Measurements from ENCODE around the gene MORN1. TPM values are rescaled to one million over a fixed set of nuclear protein-coding genes. Genes with fewer than 3 reads are reported as not detected.
A peak's percentile ranks its signal among the peaks of the same experiment; 100 is the strongest.

Gene MORN1
- polyA plus RNA-seq, 1 donor (not counting 4 experiments of a cell fraction or from before 2014, with no cell fraction given), result 2.1 TPM

DNA sequence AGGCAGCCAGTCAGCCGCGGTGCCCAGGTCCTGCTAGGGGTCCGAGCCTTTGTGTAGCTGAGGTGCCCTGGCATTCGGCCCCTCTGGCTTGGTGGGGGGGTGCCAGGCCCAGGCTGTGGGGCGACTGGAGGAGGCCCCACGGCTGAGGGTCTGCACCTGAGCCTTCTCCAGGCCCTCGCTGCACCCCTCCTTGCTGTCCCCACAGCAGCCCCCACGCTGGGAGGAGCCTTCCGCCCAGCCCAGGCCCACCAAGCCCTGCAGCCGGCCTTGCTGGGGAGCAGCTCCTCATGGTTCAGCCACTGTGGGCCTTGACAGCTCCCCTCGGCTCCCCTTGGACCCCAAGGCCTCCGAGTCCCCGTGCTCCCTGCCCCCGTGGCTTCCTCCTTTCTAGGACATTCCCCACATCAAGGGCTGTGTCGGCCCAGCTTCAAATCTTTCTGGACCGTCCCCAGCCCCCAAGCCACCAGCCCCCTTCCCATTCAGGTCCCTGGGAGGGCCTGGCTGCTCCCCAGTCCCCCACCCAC lies 67.8 kb downstream of the MORN1 start:
- Histone ChIP-seq H2AFZ (ENCODE audit: control insufficient read depth, low read length) (no peak overlapping the region), H3K9me3 (ENCODE audit: control insufficient read depth, low read depth, low read length) (no peaks in the 10 kb centered on the region), H3K9me1 (ENCODE audit: control insufficient read depth, extremely low read depth, insufficient read depth, low read length) (no peaks in the 10 kb centered on the region), H3K36me3 (ENCODE audit: control insufficient read depth in 2 of 2, extremely low read depth in 1 of 2, insufficient read depth in 2 of 2, low read length in 2 of 2) (no peaks in the 10 kb centered on the region), H3K4me2 (ENCODE audit: control insufficient read depth, extremely low read depth, insufficient read depth, low read depth, low read length) (no peak overlapping the region), H4K20me1 (ENCODE audit: control insufficient read depth, extremely low read depth, insufficient read depth, low read length) (no peaks in the 10 kb centered on the region), H3K27me3 (ENCODE audit: control insufficient read depth, extremely low read depth, insufficient read depth, low read length) (peaks cover 42% of the 10 kb centered on the region), H3K79me2 (ENCODE audit: control insufficient read depth, insufficient read depth, low read length) (no peaks in the 10 kb centered on the region), H3K4me3 (ENCODE audit: control insufficient read depth in 2 of 3, extremely low read depth in 1 of 3, insufficient read depth in 2 of 3, low read depth in 1 of 3, low read length in 3 of 3) (no peak overlapping the region), H3K9ac (ENCODE audit: control insufficient read depth, extremely low read depth, insufficient read depth, low read length) (no peak overlapping the region), H3K27ac (ENCODE audit: control insufficient read depth, insufficient read depth, low read length) (no peak overlapping the region), H3K4me1 (ENCODE audit: control insufficient read depth, extremely low read depth, insufficient read depth, low read length) (peaks cover 7% of the 10 kb centered on the region)
- TF ChIP-seq, protein P1, sequence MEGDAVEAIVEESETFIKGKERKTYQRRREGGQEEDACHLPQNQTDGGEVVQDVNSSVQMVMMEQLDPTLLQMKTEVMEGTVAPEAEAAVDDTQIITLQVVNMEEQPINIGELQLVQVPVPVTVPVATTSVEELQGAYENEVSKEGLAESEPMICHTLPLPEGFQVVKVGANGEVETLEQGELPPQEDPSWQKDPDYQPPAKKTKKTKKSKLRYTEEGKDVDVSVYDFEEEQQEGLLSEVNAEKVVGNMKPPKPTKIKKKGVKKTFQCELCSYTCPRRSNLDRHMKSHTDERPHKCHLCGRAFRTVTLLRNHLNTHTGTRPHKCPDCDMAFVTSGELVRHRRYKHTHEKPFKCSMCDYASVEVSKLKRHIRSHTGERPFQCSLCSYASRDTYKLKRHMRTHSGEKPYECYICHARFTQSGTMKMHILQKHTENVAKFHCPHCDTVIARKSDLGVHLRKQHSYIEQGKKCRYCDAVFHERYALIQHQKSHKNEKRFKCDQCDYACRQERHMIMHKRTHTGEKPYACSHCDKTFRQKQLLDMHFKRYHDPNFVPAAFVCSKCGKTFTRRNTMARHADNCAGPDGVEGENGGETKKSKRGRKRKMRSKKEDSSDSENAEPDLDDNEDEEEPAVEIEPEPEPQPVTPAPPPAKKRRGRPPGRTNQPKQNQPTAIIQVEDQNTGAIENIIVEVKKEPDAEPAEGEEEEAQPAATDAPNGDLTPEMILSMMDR (optimal IDR thresholded peaks at IDR 0.05 in 1 of 3, IDR thresholded peaks at IDR 0.05 in 1 of 3, conservative IDR thresholded peaks at IDR 0.05 in 1 of 3; ENCODE audit: extremely low read depth in 1 of 3, insufficient read depth in 2 of 3, low read length in 3 of 3), result no peak
- TF ChIP-seq EZH2 (IDR thresholded peaks at IDR 0.05; ENCODE audit: low read length), result no peak
- dilution Hi-C loops (cut with MboI; ENCODE audit: extremely low pct_ligation_motif_present, low sequenced_read_pairs), result no loop called here
- FAIRE-seq (no peak), DNase-seq (ENCODE audit: low read depth, low spot score) (no peak)

DNA sequence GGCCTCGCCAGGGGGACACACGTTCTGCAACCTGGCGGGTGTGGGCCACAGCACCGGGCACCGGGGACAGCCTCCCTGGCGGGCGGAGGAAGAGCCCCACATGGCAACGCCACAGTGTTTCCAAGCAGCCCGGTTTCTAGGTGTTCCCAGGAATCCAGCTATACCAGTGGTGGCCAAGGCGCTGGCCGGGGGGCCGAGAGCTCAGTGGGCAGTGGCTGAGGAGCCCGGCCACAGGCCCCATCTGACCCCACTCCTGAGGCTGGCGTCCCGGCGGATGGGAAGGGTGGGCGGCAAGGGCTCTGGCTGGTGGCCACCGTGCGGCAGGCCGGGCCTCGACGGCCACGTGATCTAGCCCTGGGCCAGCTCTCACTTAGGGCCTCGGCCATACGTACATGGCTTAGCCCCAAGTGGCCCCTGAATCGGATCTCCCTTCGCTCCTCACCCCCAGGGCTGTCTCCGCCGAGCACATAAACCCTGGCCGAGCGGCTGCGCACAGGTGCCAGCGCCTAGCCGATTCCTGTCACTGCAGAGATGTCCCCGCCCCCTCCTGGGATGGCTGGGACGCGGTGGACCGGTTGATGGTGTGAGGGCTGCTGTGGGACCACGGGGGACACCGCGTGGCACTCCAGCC lies 68.7 kb downstream of the MORN1 start:
- no peaks in the 10 kb centered on the region for H3K9me3 ChIP-seq (ENCODE audit: control insufficient read depth, low read depth, low read length)
- dilution Hi-C loops (cut with MboI; ENCODE audit: extremely low pct_ligation_motif_present, low sequenced_read_pairs), result no loop called here
- no peaks in the 10 kb centered on the region for H4K20me1 ChIP-seq (ENCODE audit: control insufficient read depth, extremely low read depth, insufficient read depth, low read length)
- H3K79me2 ChIP-seq (ENCODE audit: control insufficient read depth, insufficient read depth, low read length), result no peaks in the 10 kb centered on the region
- no peaks in the 10 kb centered on the region for H3K36me3 ChIP-seq (ENCODE audit: control insufficient read depth in 2 of 2, extremely low read depth in 1 of 2, insufficient read depth in 2 of 2, low read length in 2 of 2)
- no peak overlapping the region for H3K27ac ChIP-seq (ENCODE audit: control insufficient read depth, insufficient read depth, low read length)
- H3K4me1 ChIP-seq (ENCODE audit: control insufficient read depth, extremely low read depth, insufficient read depth, low read length), result peaks cover 7% of the 10 kb centered on the region
- no peak for DNase-seq (ENCODE audit: low read depth, low spot score)
- FAIRE-seq, result no peak
- H3K4me3 ChIP-seq (ENCODE audit: control insufficient read depth in 2 of 3, extremely low read depth in 1 of 3, insufficient read depth in 2 of 3, low read depth in 1 of 3, low read length in 3 of 3), result peak overlapping the region in 2 of 3 experiments; percentile 19 to 29
- peak overlapping the region; percentile 47 for H3K9ac ChIP-seq (ENCODE audit: control insufficient read depth, extremely low read depth, insufficient read depth, low read length)
- peak overlapping the region; percentile 66 for H3K4me2 ChIP-seq (ENCODE audit: control insufficient read depth, extremely low read depth, insufficient read depth, low read depth, low read length)
- H3K27me3 ChIP-seq (ENCODE audit: control insufficient read depth, extremely low read depth, insufficient read depth, low read length), result peaks cover 42% of the 10 kb centered on the region
- H2AFZ ChIP-seq (ENCODE audit: control insufficient read depth, low read length), result no peak overlapping the region
- TF ChIP-seq, protein P1 (optimal IDR thresholded peaks at IDR 0.05 in 1 of 3, IDR thresholded peaks at IDR 0.05 in 1 of 3, conservative IDR thresholded peaks at IDR 0.05 in 1 of 3; ENCODE audit: extremely low read depth in 1 of 3, insufficient read depth in 2 of 3, low read length in 3 of 3), result no peak
- no peaks in the 10 kb centered on the region for H3K9me1 ChIP-seq (ENCODE audit: control insufficient read depth, extremely low read depth, insufficient read depth, low read length)
